ENCODE results near the gene GATD1.

DNA sequence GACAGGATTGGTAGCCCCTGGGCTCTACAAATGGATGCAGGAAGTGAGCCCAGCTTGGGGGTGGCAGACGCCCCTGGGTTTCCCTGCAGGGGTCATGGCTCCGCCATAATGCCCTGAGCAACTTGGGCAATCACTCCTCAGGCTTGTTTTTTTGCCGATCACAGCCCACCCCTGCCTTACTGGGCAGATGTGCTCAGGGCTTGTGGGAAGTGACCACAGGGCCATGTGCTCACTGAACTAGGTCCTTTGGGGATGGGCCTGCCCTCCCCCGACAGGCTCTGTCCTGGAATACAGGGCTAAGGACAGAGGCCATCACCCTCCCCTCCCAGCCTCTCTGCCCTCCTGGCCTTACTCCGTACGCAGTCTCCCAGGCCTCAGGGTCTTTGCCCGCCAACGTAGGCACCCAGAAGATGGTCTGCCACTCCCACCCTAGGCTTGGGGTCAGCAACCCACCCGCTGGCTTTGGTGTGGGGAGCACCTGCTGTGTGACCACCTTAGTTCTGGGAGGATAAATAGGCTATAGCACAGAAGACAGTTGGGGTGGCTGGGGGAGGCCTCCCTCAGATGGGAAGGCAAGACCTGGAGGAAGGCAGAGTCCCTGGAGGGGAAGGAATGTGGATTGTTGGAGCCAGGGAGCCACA lies 36.3 kb upstream of the GATD1 start:
- TF ChIP-seq EP300 (IDR thresholded peaks at IDR 0.05) (no peak), POLR2AphosphoS5 (IDR thresholded peaks at IDR 0.05) (no peak), CTCF (IDR thresholded peaks at IDR 0.05) (no peak), POLR2A (IDR thresholded peaks at IDR 0.05) (no peak)

Data from stomach (tissue), 4 donors.